ENCODE measurements around the gene GPR75. TPM values are rescaled to one million over a fixed set of nuclear protein-coding genes. Genes with fewer than 3 reads are reported as not detected.
"Not testable (repeated sequence)": the region's sequence is repeated elsewhere in the genome, so short reads cannot be mapped to it uniquely, and the experiment has no call there.

Gene GPR75
- total and polyA plus RNA-seq, 2 experiments from 2014 or later, result 0.15 to 1.2 TPM

DNA sequence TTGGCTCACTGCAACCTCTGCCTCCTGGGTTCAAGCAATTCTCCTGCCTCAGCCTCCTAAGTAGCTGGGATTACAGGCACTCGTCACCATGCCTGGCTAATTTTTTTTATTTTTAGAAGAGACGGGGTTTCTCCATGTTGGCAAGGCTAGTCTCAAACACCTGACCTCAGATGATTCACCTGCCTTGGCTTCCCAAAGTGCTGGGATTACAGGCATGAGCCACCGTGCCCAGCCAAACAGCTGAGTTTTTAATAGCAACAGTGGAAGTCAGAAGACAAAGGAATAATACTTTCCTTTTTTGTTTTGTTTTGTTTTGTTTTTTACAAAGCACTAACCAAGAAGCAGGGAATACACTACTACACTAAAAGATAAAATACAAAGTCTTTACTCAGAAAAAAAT lies 16.9 kb downstream of the GPR75 start:
- H3K4me3 ChIP-seq, result no peak overlapping the region
- H3K4me1 ChIP-seq (ENCODE audit: low read depth), result no peaks in the 10 kb centered on the region
- H3K27me3 ChIP-seq, result no peaks in the 10 kb centered on the region
- DNase-seq (ENCODE audit: low read depth in 1 of 2, low spot score in 1 of 2), result no peak
- no peaks in the 10 kb centered on the region for H3K36me3 ChIP-seq
- no peaks in the 10 kb centered on the region for H3K9me3 ChIP-seq (ENCODE audit: low read depth)
- TF ChIP-seq, protein P1, sequence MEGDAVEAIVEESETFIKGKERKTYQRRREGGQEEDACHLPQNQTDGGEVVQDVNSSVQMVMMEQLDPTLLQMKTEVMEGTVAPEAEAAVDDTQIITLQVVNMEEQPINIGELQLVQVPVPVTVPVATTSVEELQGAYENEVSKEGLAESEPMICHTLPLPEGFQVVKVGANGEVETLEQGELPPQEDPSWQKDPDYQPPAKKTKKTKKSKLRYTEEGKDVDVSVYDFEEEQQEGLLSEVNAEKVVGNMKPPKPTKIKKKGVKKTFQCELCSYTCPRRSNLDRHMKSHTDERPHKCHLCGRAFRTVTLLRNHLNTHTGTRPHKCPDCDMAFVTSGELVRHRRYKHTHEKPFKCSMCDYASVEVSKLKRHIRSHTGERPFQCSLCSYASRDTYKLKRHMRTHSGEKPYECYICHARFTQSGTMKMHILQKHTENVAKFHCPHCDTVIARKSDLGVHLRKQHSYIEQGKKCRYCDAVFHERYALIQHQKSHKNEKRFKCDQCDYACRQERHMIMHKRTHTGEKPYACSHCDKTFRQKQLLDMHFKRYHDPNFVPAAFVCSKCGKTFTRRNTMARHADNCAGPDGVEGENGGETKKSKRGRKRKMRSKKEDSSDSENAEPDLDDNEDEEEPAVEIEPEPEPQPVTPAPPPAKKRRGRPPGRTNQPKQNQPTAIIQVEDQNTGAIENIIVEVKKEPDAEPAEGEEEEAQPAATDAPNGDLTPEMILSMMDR (IDR thresholded peaks at IDR 0.05; ENCODE audit: low read depth, low read length), result no peak
- no peak overlapping the region for H3K27ac ChIP-seq

- H3K27ac ChIP-seq, H3K4me3 ChIP-seq: not testable (repeated sequence)
These were observed 18.1 kb downstream of the GPR75 start for GRCh38 chr2:53841651-53842050.

DNA sequence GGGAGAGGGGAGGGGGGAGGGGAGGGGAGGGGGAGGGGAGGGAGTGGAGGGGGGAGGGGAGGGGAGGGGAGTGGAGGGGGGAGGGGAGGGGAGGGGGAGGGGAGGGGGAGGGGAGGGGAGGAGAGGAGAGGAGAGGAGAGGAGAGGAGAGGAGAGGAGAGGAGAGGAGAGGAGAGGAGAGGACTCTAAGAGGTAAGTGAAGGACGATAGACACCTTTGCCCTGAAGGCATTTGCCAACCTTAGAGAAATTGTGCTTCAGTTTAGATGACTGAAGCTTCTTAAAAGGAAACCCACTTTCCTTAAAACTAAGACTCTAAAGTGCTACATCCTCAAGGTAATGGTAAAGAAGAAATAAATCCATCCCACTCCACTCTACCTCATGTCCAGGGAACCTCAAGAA lies 19.2 kb downstream of the GPR75 start:
- TF ChIP-seq, protein P1 (IDR thresholded peaks at IDR 0.05; ENCODE audit: low read depth, low read length), result no peak
- no peak for DNase-seq (ENCODE audit: low read depth in 1 of 2, low spot score in 1 of 2)
- Histone ChIP-seq H3K27ac (no peak overlapping the region), H3K36me3 (no peaks in the 10 kb centered on the region), H3K4me3 (no peak overlapping the region), H3K9me3 (ENCODE audit: low read depth) (no peaks in the 10 kb centered on the region), H3K4me1 (ENCODE audit: low read depth) (no peaks in the 10 kb centered on the region), H3K27me3 (no peaks in the 10 kb centered on the region)

More at GRCh38 chr2:53841651-53842050, 18.1 kb downstream of the GPR75 start:
- not testable (repeated sequence) for H3K36me3 ChIP-seq; DNase-seq (ENCODE audit: low read depth in 1 of 2, low spot score in 1 of 2); H3K4me1 ChIP-seq (ENCODE audit: low read depth); H3K27me3 ChIP-seq; H3K9me3 ChIP-seq (ENCODE audit: low read depth)

DNA sequence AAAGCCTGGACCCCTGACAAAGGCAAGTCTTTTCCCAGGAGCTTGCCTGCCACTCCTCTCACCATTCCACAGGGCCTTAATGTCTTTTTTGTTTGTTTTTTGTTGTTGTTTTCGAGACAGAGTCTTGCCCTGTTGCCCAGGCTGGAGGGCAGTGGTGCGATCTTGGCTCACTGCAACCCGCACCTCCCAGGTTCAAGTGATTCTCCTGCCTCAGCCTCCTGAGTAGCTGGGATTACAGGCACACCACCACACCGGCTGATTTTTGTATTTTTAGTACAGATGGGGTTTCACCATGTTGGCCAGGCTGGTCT lies 29.8 kb downstream of the GPR75 start:
- not testable (repeated sequence) for H3K4me3 ChIP-seq; H3K9me3 ChIP-seq (ENCODE audit: low read depth); H3K27ac ChIP-seq; H3K27me3 ChIP-seq; H3K36me3 ChIP-seq; DNase-seq (ENCODE audit: low read depth in 1 of 2, low spot score in 1 of 2); H3K4me1 ChIP-seq (ENCODE audit: low read depth)

- no peak for DNase-seq (ENCODE audit: low read depth in 1 of 2, low spot score in 1 of 2)
- Histone ChIP-seq H3K27ac (no peak overlapping the region), H3K4me1 (ENCODE audit: low read depth) (no peaks in the 10 kb centered on the region), H3K27me3 (no peaks in the 10 kb centered on the region), H3K36me3 (no peaks in the 10 kb centered on the region), H3K9me3 (ENCODE audit: low read depth) (no peaks in the 10 kb centered on the region), H3K4me3 (no peak overlapping the region)
- TF ChIP-seq, protein P1 (IDR thresholded peaks at IDR 0.05; ENCODE audit: low read depth, low read length), result no peak
These were observed 30.3 kb downstream of the GPR75 start for GRCh38 chr2:53829273-53829979.

DNA sequence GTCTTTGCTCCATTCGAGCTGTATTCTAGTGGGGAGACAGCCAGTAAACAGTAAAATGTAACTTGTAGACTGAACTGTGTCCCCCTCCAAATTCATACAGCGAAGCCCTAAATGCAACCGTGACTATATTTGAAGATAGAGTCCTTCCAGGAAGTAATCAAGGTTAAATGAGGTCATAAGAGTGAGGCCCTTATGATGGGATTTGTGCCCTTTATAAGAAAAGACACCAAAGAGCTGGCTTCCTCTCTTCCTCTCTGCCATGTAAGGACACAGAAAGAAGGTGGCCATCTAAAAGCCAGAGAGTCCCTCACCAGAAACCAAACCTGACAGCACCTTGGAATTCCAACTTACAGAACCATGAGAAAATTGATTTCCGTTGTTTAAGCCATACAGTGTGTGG lies 31.4 kb downstream of the GPR75 start:
- TF ChIP-seq, protein P1 (IDR thresholded peaks at IDR 0.05; ENCODE audit: low read depth, low read length), result no peak
- H3K27ac ChIP-seq, result no peak overlapping the region

More for the DNA sequence above, 31.4 kb downstream of the GPR75 start:
- Histone ChIP-seq H3K27me3 (no peaks in the 10 kb centered on the region), H3K9me3 (ENCODE audit: low read depth) (no peaks in the 10 kb centered on the region), H3K4me1 (ENCODE audit: low read depth) (no peaks in the 10 kb centered on the region), H3K4me3 (no peak overlapping the region), H3K36me3 (no peaks in the 10 kb centered on the region)
- no peak for DNase-seq (ENCODE audit: low read depth in 1 of 2, low spot score in 1 of 2)
